ENCODE measurements around the gene SPDYE3.
A peak's percentile ranks its signal among the peaks of the same experiment; 100 is the strongest.
"Not testable (repeated sequence)": the region's sequence is repeated elsewhere in the genome, so short reads cannot be mapped to it uniquely, and the experiment has no call there.

Gene SPDYE3

GRCh38 chr7:100307402-100307801 is at the start of gene SPDYE3:
Gene SPDYE3 (plus strand): TSS chr7:100307702. CDS start chr7:100307886, 184 bp downstream.
- DNase-seq (ENCODE audit: low read depth) = not testable (repeated sequence)

GRCh38 chr7:100259984-100260383 is 47.5 kb upstream of the SPDYE3 start:
- not testable (repeated sequence) for DNase-seq (ENCODE audit: low read depth)

- DNase-seq (ENCODE audit: low read depth) = not testable (repeated sequence)
Observed at GRCh38 chr7:100262896-100263295, 44.6 kb upstream of the SPDYE3 start.

GRCh38 chr7:100264223-100264622 is 43.3 kb upstream of the SPDYE3 start:
- DNase-seq (ENCODE audit: low read depth) = not testable (repeated sequence)

- not testable (repeated sequence) for DNase-seq (ENCODE audit: low read depth)
Observed at GRCh38 chr7:100264669-100265165, 42.8 kb upstream of the SPDYE3 start.

- not testable (repeated sequence) for DNase-seq (ENCODE audit: low read depth)
Observed at GRCh38 chr7:100265851-100266250, 41.7 kb upstream of the SPDYE3 start.

- DNase-seq (ENCODE audit: low read depth) = no peak
Observed at GRCh38 chr7:100266576-100267354, 40.7 kb upstream of the SPDYE3 start.

- no peak for DNase-seq (ENCODE audit: low read depth)
Observed at GRCh38 chr7:100267648-100268047, 39.9 kb upstream of the SPDYE3 start.

- DNase-seq (ENCODE audit: low read depth) = not testable (repeated sequence)
Observed at GRCh38 chr7:100268882-100269281, 38.6 kb upstream of the SPDYE3 start.

- not testable (repeated sequence) for DNase-seq (ENCODE audit: low read depth)
Observed at GRCh38 chr7:100269306-100270045, 38.0 kb upstream of the SPDYE3 start.

- DNase-seq (ENCODE audit: low read depth) = not testable (repeated sequence)
Observed at GRCh38 chr7:100270046-100270918, 37.2 kb upstream of the SPDYE3 start.

GRCh38 chr7:100270941-100271593 is 36.4 kb upstream of the SPDYE3 start:
- not testable (repeated sequence) for DNase-seq (ENCODE audit: low read depth)

GRCh38 chr7:100271716-100272537 is 35.6 kb upstream of the SPDYE3 start:
- DNase-seq (ENCODE audit: low read depth) = peak; percentile 99

GRCh38 chr7:100272538-100272902 is 35.0 kb upstream of the SPDYE3 start:
- DNase-seq (ENCODE audit: low read depth) = not testable (repeated sequence)

- no peak for DNase-seq (ENCODE audit: low read depth)
Observed at GRCh38 chr7:100275120-100275519, 32.4 kb upstream of the SPDYE3 start.

GRCh38 chr7:100276126-100276525 is 31.4 kb upstream of the SPDYE3 start:
- not testable (repeated sequence) for DNase-seq (ENCODE audit: low read depth)

GRCh38 chr7:100282069-100282608 is 25.4 kb upstream of the SPDYE3 start:
- not testable (repeated sequence) for DNase-seq (ENCODE audit: low read depth)

GRCh38 chr7:100283147-100283546 is 24.4 kb upstream of the SPDYE3 start:
- not testable (repeated sequence) for DNase-seq (ENCODE audit: low read depth)

- DNase-seq (ENCODE audit: low read depth) = not testable (repeated sequence)
Observed at GRCh38 chr7:100287191-100287969, 20.1 kb upstream of the SPDYE3 start.
